A549 (cell line): Measurements from ENCODE around the gene RFX3.

ENCODE experiments used
- BHLHE40 ChIP-seq: IDR thresholded peaks from 2 replicates; pipeline ENCODE4 v1.6.1; 2012; ENCODE audit warnings: low read depth, low read length, inconsistent platforms
- MAFK ChIP-seq: fragments of 450-650 bp; IDR thresholded peaks from 2 replicates; pipeline ENCODE4 v1.6.1; 2014; ENCODE audit not compliant: partially characterized antibody
- POLR2A ChIP-seq: IDR thresholded peaks from 2 replicates; pipeline ENCODE4 v1.6.1; 2012; ENCODE audit warnings: mild to moderate bottlenecking, low read length
- RAD21 ChIP-seq, 2 experiments: fragments of >200 bp in 1 of 2; sonication (Bioruptor Twin) in 1 of 2; formaldehyde crosslinking in 1 of 2; IDR thresholded peaks in 1 of 2; conservative IDR thresholded peaks in 1 of 2; 2 replicates in 1 of 2; 3 replicates in 1 of 2; pipeline ENCODE4 v1.6.1; 2012 to 2018; ENCODE audit warnings: inconsistent platforms in 1 of 2
- ZFP36 ChIP-seq: fragments of 450-650 bp; IDR thresholded peaks from 2 replicates; pipeline ENCODE4 v1.6.1; 2014; ENCODE audit warnings: borderline replicate concordance; ENCODE audit not compliant: partially characterized antibody
- TF ChIP-seq, protein P1 (sequence below): fragments of 150-350 bp; IDR thresholded peaks from 2 replicates; pipeline ENCODE4 v1.6.1; 2014; ENCODE audit warnings: low read depth, mild to moderate bottlenecking, low read length
- TF ChIP-seq, protein P2 (sequence below): fragments of >200 bp; sonication (Bioruptor Twin); formaldehyde crosslinking; IDR thresholded peaks from 3 replicates; pipeline ENCODE4 v1.5.1; 2016
- TF ChIP-seq, protein P3 (sequence below): IDR thresholded peaks from 2 replicates; pipeline ENCODE4 v1.6.1; 2012; ENCODE audit warnings: low read depth, borderline replicate concordance
- TF ChIP-seq, protein P4 (sequence below): fragments of 250-450 bp; sonication (Bioruptor Pico); IDR thresholded peaks from 2 replicates; pipeline ENCODE4 v1.5.0; 2021; ENCODE audit warnings: mild to moderate bottlenecking, moderate library complexity, borderline replicate concordance

DNA sequence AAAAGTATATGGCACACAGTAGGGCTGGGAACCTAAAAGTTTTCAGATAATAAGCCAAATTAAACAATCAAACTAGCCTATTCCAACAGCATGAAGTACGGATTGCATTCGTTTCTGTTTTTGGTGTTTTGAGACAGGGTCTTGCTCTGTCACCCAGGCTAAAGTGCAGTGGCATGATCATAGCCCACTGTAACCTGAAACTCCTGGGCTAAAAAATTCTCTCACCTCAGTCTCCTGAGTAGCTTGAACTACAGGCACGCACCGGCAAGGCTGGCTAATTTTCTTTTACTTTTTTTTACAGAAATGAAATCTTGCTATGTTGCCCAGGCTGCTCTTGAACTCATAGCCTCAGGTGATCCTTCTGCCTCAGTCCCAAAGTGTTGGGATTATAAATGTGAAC lies 5.2 kb downstream of the RFX3 start:
- TF ChIP-seq, protein P1, sequence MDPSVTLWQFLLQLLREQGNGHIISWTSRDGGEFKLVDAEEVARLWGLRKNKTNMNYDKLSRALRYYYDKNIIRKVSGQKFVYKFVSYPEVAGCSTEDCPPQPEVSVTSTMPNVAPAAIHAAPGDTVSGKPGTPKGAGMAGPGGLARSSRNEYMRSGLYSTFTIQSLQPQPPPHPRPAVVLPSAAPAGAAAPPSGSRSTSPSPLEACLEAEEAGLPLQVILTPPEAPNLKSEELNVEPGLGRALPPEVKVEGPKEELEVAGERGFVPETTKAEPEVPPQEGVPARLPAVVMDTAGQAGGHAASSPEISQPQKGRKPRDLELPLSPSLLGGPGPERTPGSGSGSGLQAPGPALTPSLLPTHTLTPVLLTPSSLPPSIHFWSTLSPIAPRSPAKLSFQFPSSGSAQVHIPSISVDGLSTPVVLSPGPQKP, result no peak
- TF ChIP-seq BHLHE40 (no peak), RAD21 (conservative IDR thresholded peaks at IDR 0.05 in 1 of 2, IDR thresholded peaks at IDR 0.05 in 1 of 2) (no peak), POLR2A (no peak), MAFK (no peak), ZFP36 (no peak)
- TF ChIP-seq, protein P2, sequence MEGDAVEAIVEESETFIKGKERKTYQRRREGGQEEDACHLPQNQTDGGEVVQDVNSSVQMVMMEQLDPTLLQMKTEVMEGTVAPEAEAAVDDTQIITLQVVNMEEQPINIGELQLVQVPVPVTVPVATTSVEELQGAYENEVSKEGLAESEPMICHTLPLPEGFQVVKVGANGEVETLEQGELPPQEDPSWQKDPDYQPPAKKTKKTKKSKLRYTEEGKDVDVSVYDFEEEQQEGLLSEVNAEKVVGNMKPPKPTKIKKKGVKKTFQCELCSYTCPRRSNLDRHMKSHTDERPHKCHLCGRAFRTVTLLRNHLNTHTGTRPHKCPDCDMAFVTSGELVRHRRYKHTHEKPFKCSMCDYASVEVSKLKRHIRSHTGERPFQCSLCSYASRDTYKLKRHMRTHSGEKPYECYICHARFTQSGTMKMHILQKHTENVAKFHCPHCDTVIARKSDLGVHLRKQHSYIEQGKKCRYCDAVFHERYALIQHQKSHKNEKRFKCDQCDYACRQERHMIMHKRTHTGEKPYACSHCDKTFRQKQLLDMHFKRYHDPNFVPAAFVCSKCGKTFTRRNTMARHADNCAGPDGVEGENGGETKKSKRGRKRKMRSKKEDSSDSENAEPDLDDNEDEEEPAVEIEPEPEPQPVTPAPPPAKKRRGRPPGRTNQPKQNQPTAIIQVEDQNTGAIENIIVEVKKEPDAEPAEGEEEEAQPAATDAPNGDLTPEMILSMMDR, result no peak
- TF ChIP-seq, protein P3, sequence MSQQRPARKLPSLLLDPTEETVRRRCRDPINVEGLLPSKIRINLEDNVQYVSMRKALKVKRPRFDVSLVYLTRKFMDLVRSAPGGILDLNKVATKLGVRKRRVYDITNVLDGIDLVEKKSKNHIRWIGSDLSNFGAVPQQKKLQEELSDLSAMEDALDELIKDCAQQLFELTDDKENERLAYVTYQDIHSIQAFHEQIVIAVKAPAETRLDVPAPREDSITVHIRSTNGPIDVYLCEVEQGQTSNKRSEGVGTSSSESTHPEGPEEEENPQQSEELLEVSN, result no peak
- TF ChIP-seq, protein P4, sequence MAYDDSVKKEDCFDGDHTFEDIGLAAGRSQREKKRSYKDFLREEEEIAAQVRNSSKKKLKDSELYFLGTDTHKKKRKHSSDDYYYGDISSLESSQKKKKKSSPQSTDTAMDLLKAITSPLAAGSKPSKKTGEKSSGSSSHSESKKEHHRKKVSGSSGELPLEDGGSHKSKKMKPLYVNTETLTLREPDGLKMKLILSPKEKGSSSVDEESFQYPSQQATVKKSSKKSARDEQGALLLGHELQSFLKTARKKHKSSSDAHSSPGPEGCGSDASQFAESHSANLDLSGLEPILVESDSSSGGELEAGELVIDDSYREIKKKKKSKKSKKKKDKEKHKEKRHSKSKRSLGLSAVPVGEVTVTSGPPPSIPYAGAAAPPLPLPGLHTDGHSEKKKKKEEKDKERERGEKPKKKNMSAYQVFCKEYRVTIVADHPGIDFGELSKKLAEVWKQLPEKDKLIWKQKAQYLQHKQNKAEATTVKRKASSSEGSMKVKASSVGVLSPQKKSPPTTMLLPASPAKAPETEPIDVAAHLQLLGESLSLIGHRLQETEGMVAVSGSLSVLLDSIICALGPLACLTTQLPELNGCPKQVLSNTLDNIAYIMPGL (CRISPR knock-in tag), result no peak
